IMR-90 (cell line): ENCODE results near the gene CHCHD1. TPM values are rescaled to one million over a fixed set of nuclear protein-coding genes. Genes with fewer than 3 reads are reported as not detected.

Experiments
- ATAC-seq: fragments of 200-7000 bp; cut with Tn5 transposase; 2 replicates; pipeline ENCODE4 v1.9.1; 2020; ENCODE audit warnings: low read depth, mild to moderate bottlenecking, moderate library complexity
- BruUV-seq: library from RNA; stranded (reverse); fragments of 400-500 nt; replicated peaks from 2 replicates; lab custom pipeline; 2021; lab: Mats Ljungman, UMichigan
- CTCF ChIA-PET: fragments of 300-600 bp; formaldehyde crosslinking; extraction: SDS; loops from one replicate; lab custom pipeline; 2021; ENCODE audit warnings: antibody characterized with exemption; lab: Yijun Ruan, JAX
- POLR2A ChIA-PET: fragments of 300-600 bp; sonication (Branson Sonifier 250); formaldehyde crosslinking; loops from one replicate; lab custom pipeline; 2022; ENCODE audit warnings: antibody characterized with exemption; ENCODE audit not compliant: unreplicated experiment; lab: Charles Lee
- DNase-seq: peaks from one replicate; pipeline ENCODE4 v3.0.0; 2013
- H2AFZ ChIP-seq: replicated peaks from 2 replicates; pipeline ENCODE3; 2013; ENCODE audit warnings: low read length, mild to moderate bottlenecking; ENCODE audit not compliant: poor library complexity
- H2AK5ac ChIP-seq: 2 replicates; pipeline ENCODE4 v1.6.1; 2013; ENCODE audit warnings: low read depth, low read length, inconsistent platforms
- H2AK9ac ChIP-seq: replicated peaks from 2 replicates; pipeline ENCODE3; 2013; ENCODE audit warnings: mild to moderate bottlenecking, low read depth, low read length, moderate library complexity; ENCODE audit not compliant: poor library complexity
- H2BK120ac ChIP-seq: 2 replicates; pipeline ENCODE4 v1.6.1; 2013; ENCODE audit warnings: low read depth, low read length, inconsistent platforms
- H2BK15ac ChIP-seq: 3 replicates; pipeline ENCODE4 v1.6.1; 2013; ENCODE audit warnings: low read depth, low read length, inconsistent platforms
- H2BK20ac ChIP-seq: 2 replicates; pipeline ENCODE4 v1.6.1; 2013; ENCODE audit warnings: low read depth, mild to moderate bottlenecking, inconsistent platforms, low read length, moderate library complexity
- H2BK5ac ChIP-seq: 2 replicates; pipeline ENCODE4 v1.6.1; 2013; ENCODE audit warnings: mild to moderate bottlenecking, low read depth, low read length, inconsistent platforms; ENCODE audit not compliant: poor library complexity, severe bottlenecking
- H3K14ac ChIP-seq: replicated peaks from 2 replicates; pipeline ENCODE4 v1.6.1; 2013; ENCODE audit warnings: low read depth, low read length, inconsistent platforms
- H3K18ac ChIP-seq: 2 replicates; pipeline ENCODE4 v1.6.1; 2013; ENCODE audit warnings: low read depth, low read length, control low read depth
- H3K23ac ChIP-seq: 2 replicates; pipeline ENCODE4 v1.6.1; 2013; ENCODE audit warnings: low read depth, low read length, inconsistent platforms
- H3K27ac ChIP-seq: 2 replicates; pipeline ENCODE4 v1.5.1; 2013; ENCODE audit warnings: mild to moderate bottlenecking, control low read depth, low read length; ENCODE audit not compliant: insufficient read depth
- H3K27me3 ChIP-seq: 2 replicates; pipeline ENCODE4 v1.6.1; 2013; ENCODE audit warnings: low read length; ENCODE audit not compliant: control insufficient read depth, insufficient read depth
- H3K36me3 ChIP-seq: 2 replicates; pipeline ENCODE4 v1.6.1; 2013; ENCODE audit warnings: low read length, mixed read lengths; ENCODE audit not compliant: control insufficient read depth, insufficient read depth
- H3K4ac ChIP-seq: 2 replicates; pipeline ENCODE4 v1.6.1; 2013; ENCODE audit warnings: low read depth, low read length, inconsistent platforms
- H3K4me1 ChIP-seq: 2 replicates; pipeline ENCODE4 v1.6.1; 2013; ENCODE audit warnings: low read length, mixed read lengths; ENCODE audit not compliant: control insufficient read depth, insufficient read depth
- H3K4me2 ChIP-seq: 2 replicates; pipeline ENCODE4 v1.6.1; 2013; ENCODE audit warnings: low read depth, mild to moderate bottlenecking, control low read depth, low read length, moderate library complexity
- H3K4me3 ChIP-seq: 2 replicates; pipeline ENCODE4 v1.5.1; 2013; ENCODE audit warnings: low read depth, mild to moderate bottlenecking, control low read depth, low read length, moderate library complexity; ENCODE audit not compliant: insufficient read depth
- H3K56ac ChIP-seq: 2 replicates; pipeline ENCODE4 v1.6.1; 2013; ENCODE audit warnings: low read length, inconsistent platforms; ENCODE audit not compliant: insufficient read depth; ENCODE audit errors: extremely low read depth
- H3K79me1 ChIP-seq, 2 experiments: 2 replicates each; pipeline ENCODE4 v1.6.1; 2013; ENCODE audit warnings: low read length in 2 of 2, inconsistent platforms in 1 of 2, low read depth in 1 of 2
- H3K9ac ChIP-seq: 2 replicates; pipeline ENCODE4 v1.6.1; 2013; ENCODE audit warnings: low read depth, low read length, control low read depth
- H3K9me1 ChIP-seq: 2 replicates; pipeline ENCODE4 v1.6.1; 2013; ENCODE audit warnings: low read length, inconsistent platforms; ENCODE audit not compliant: insufficient read depth
- H3K9me3 ChIP-seq: 2 replicates; pipeline ENCODE4 v1.6.1; 2013; ENCODE audit warnings: low read length; ENCODE audit not compliant: control insufficient read depth, insufficient read depth
- H4K20me1 ChIP-seq: 2 replicates; pipeline ENCODE4 v1.6.1; 2013; ENCODE audit warnings: low read length, inconsistent platforms; ENCODE audit not compliant: insufficient read depth
- H4K5ac ChIP-seq: 2 replicates; pipeline ENCODE4 v1.6.1; 2013; ENCODE audit warnings: mild to moderate bottlenecking, low read depth, low read length, control low read depth
- H4K8ac ChIP-seq, 2 experiments: 2 replicates each; pipeline ENCODE4 v1.6.1; 2013; ENCODE audit warnings: low read depth in 2 of 2, low read length in 2 of 2, control low read depth in 1 of 2, inconsistent platforms in 1 of 2
- H4K91ac ChIP-seq: 2 replicates; pipeline ENCODE4 v1.6.1; 2013; ENCODE audit warnings: low read depth, low read length, inconsistent platforms; ENCODE audit not compliant: insufficient read depth
- CTCF ChIP-seq: conservative IDR thresholded peaks from 2 replicates; pipeline ENCODE4 v1.5.1; 2012; ENCODE audit warnings: mild to moderate bottlenecking, low read depth, low read length, improper control_type of control experiment
- MAZ ChIP-seq: IDR thresholded peaks from 2 replicates; pipeline ENCODE4 v1.6.1; 2012; ENCODE audit warnings: low read depth, mild to moderate bottlenecking, low read length, improper control_type of control experiment, moderate library complexity, borderline replicate concordance
- RFX5 ChIP-seq: IDR thresholded peaks from 2 replicates; pipeline ENCODE4 v1.8.0; 2012; ENCODE audit warnings: low read depth, mild to moderate bottlenecking, low read length, moderate library complexity
- SMC3 ChIP-seq: fragments of 150-350 bp; IDR thresholded peaks from 2 replicates; pipeline ENCODE4 v1.6.1; 2016; ENCODE audit warnings: low read depth, mild to moderate bottlenecking, antibody characterized with exemption, low read length, moderate library complexity
- WGBS, 2 experiments: methylation state at CpG; one replicate each; pipeline versions ENCODE4 v1.1.5 to v1.1.7; 2013; ENCODE audit warnings: missing lambda C conversion rate in 2 of 2; ENCODE audit not compliant: insufficient read length in 1 of 2; ENCODE audit errors: extremely low coverage in 2 of 2; 5-methylcytosine and 5-hydroxymethylcytosine counted together
- dilution Hi-C: fragments of 300-500 bp; cut with HindIII; formaldehyde crosslinking; loops from one replicate; pipeline ENCODE4 v1.14.3; 2018; ENCODE audit warnings: low sequenced_read_pairs; ENCODE audit not compliant: unreplicated experiment
- in situ Hi-C: fragments of 300-500 bp; cut with MboI; formaldehyde crosslinking; loops from 3 replicates; pipeline ENCODE4 v1.14.3; 2019; ENCODE audit warnings: low sequenced_read_pairs, inconsistent platforms, mixed read lengths
- intact Hi-C: fragments of 100-400 bp; cut with micrococcal nuclease; formaldehyde crosslinking; loops from 2 replicates; pipeline ENCODE4 v1.10.0; 2022
- polyA plus RNA-seq, 3 experiments: library from polyadenylated mRNA; depleted of rRNA; stranded (reverse); fragments of >200 nt; gene quantifications; 2 replicates each; pipeline ENCODE4 v1.2.3, GENCODE V29; 2012; ENCODE audit warnings: low replicate concordance in 1 of 3
- total RNA-seq: library from RNA; depleted of rRNA; stranded (reverse); fragments of >200 nt; gene quantifications from 2 replicates; pipeline ENCODE4 v1.2.3, GENCODE V29; 2012

The CHCHD1 gene
- total and polyA plus RNA-seq, 2 of the 4 experiments (the other 2 are of a cell fraction), result 11.5 to 21.0 TPM

GRCh38 chr10:73781548-73781878 is 335 bp upstream of the CHCHD1 start:
- no peak overlapping the region for H2BK15ac ChIP-seq

More at GRCh38 chr10:73781548-73781878, 335 bp upstream of the CHCHD1 start:
- Histone ChIP-seq H3K4ac (peak overlapping the region; percentile 87), H3K23ac (peak overlapping the region; percentile 67), H3K27ac (peak overlapping the region; percentile 82), H3K4me3 (peak overlapping the region; percentile 92), H2BK20ac (no peak overlapping the region), H3K4me2 (peak overlapping the region; percentile 95), H2AFZ (peak overlapping the region; percentile 97), H4K91ac (no peak overlapping the region; the same call in 1 of the 2 replicates), H4K20me1 (peaks cover 8% of the 10 kb centered on the region), H4K8ac (peak overlapping the region; percentile 1 to 91), H3K9me3 (no peaks in the 10 kb centered on the region), H3K18ac (no peak overlapping the region), H2AK9ac (peak overlapping the region; percentile 86), H2AK5ac (peak overlapping the region; percentile 63; the same call in 1 of the 2 replicates), H3K27me3 (no peaks in the 10 kb centered on the region), H3K36me3 (peaks cover 7% of the 10 kb centered on the region), H3K4me1 (peaks cover 3% of the 10 kb centered on the region; the same call in 1 of the 2 replicates), H3K56ac (peak overlapping the region; percentile 88), H2BK5ac (peak overlapping the region; percentile 53), H3K79me1 (peaks cover 16 to 52% of the 10 kb centered on the region in 2 experiments), H3K14ac (peak overlapping the region; percentile 86), H3K9ac (peak overlapping the region; percentile 87), H4K5ac (no peak overlapping the region; the same call in 1 of the 2 replicates), H3K9me1 (no peaks in the 10 kb centered on the region), H2BK120ac (no peak overlapping the region)
- ChIA-PET CTCF (interaction anchor here (1.0 kb wide), 1 partner anchor 109 kb away, joined by 3 read pairs; no protein-coding TSS in a partner anchor), POLR2A (interaction anchor here (0.7 kb wide), 1 partner anchor 37 kb away, joined by 4 read pairs; no protein-coding TSS in a partner anchor)
- TF ChIP-seq CTCF (no peak), RFX5 (no peak), MAZ (no peak), SMC3 (no peak)
- WGBS, 2 experiments, result 0% methylated on average over 7 of the region's 14 CpGs; no CpG with 5 or more reads in 1 of the 2 experiments
- dilution Hi-C loops (no loop called here), intact Hi-C loops (loop anchor here (2.0 kb wide), 1 partner anchor 37 kb away; the partner anchor contains the start of gene SEC24C), in situ Hi-C loops (no loop called here)
- no peak for DNase-seq
- no TSS peak for BruUV-seq
- peak; percentile 6 for ATAC-seq
